A673 (cell line): ENCODE results near the gene MRPL10.

Experiments used
- CTCF ChIP-seq: fragments of 300-800, 200-600 bp; sonication (generic); conservative IDR thresholded peaks from 2 replicates; pipeline ENCODE4 v1.5.1; 2017; ENCODE audit warnings: low read depth, mild to moderate bottlenecking, antibody characterized with exemption, low read length, moderate library complexity, mixed read lengths
- EZH2 ChIP-seq: fragments of 200-600 bp; sonication (generic); IDR thresholded peaks from 2 replicates; pipeline ENCODE4 v1.6.1; 2017; ENCODE audit warnings: borderline replicate concordance, low read depth, mild to moderate bottlenecking, mixed read lengths, antibody characterized with exemption, low read length; ENCODE audit not compliant: poor library complexity, severe bottlenecking

- no peak for TF ChIP-seq CTCF
- TF ChIP-seq EZH2, result no peak
Measured at GRCh38 chr17:47813077-47813476, 18.3 kb downstream of the MRPL10 start.
